Kidney glomerular epithelial cell (primary cell): Measurements from ENCODE around the gene VARS2.
"Not testable (repeated sequence)": the region's sequence is repeated elsewhere in the genome, so short reads cannot be mapped to it uniquely, and the experiment has no call there.

ENCODE experiments used
- DNase-seq: peaks from one replicate; lab custom pipeline; 2025; lab: John Stamatoyannopoulos, UW

VARS2 gene

DNA sequence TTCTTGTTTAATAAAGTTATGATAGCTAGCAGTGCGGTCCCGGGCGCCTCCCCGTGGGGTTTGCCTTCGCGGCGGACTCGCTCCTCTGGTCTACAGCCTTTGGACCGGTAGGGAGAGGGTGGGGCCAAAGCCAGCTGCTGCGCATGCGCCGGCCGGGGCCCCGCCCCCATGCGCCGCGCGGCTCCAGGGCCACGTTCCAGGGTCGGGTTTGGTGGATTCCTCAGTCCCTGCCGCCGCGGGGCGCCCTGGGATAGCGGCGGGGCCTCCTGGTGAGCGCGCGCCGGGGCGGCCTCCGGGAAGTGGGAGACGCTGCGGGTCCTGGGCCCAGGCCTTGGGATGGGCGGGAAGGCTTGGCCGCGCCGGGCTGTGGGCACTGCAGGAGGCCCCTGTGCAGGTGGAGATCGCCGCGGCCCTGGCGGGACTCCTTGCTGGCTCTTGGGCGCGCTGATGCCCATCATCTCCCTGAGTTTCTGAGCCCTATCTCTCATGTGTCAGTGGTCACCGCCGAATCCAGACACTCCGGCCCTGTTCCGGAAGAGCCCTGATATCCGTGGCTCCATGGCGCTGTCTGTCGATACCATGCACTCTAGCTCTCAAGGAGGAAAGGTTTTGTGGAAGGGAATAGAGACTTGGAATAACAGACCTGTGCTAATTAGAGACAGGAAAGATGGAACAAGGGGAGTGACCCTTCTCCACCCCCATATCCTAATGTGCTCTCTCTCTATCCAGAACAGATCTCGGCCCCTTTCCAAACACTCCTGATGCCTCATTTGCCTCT, at the start of gene VARS2:
TSS of gene VARS2 (plus strand) at position 163 of the 778 bp plus-strand sequence. CDS start at position 762, 599 bp downstream.
- peak; percentile 83 for DNase-seq

DNA sequence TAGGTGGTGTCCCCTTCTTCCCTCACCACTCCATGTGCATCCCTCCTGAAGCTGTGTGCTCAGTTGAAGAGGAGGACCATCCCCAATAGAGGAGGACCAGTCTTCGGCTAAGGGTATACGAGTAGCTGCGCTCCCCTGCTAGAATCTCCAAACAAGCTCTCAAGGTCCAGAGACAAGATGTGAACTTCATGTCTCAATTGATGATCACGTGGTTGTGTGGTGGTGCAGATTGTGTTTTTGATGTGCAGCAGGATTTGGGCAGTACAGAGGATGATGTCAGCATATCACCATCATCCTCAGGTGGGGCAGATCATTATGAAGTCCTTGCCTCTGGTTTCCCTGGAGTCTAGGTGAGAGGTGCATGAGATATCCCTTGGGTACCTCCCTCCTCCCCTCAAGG, 49.7 kb upstream of the VARS2 start:
- no peak for DNase-seq

DNA sequence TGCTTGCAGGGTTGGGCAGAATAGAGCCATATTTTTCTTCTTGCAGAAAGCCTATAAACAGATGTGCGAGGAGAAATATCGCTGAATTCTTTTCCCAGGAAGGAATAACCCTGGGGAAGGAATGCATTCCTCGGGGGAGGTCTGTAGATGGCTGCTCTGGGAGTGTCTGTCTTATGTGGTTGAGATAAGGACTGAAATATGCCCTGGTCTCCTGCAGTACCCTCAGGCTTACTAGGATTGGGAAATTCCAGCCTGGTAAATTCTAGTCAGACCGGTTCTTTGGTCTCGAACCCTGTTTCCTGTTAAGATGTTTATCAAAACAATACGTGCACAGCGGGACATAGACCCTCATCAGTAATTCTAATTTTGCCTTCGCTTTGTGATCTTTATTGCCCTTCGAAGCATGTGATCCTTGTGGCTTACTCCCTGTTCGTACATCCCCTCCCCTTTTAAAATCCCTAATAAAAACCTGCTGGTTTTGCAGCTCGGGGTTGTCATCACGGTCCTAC, 44.7 kb upstream of the VARS2 start:
- not testable (repeated sequence) for DNase-seq

GRCh38 chr6:30870546-30870945, 43.5 kb upstream of the VARS2 start:
- DNase-seq, result no peak

- DNase-seq, result no peak
Measured at GRCh38 chr6:30871592-30872183, 42.4 kb upstream of the VARS2 start.

DNA sequence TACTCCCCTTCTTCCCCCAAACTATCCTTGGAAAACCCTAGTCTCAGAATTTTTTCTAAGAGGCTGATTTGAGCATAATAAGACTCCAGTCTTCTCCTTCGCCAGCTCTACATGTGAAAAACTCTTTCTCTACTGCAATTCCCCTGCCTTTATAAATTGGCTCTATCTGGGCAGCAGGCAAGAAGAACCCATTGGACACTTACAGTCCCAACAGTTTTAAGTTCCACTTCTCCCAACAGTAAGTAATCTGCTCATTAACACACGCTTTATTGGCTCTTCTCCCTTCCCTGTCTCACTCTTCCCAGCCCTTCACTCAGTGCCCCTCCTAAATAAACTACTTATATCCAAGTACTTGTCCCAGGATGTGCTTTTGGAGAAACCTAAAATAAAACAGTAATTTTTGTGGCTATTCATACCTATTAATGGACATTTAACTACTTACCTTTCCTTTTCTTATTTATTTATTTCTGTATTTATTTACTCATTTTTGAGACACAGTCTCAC, 40.8 kb upstream of the VARS2 start:
- DNase-seq, result no peak

- DNase-seq, result not testable (repeated sequence)
Measured at GRCh38 chr6:30873795-30874194, 40.2 kb upstream of the VARS2 start.

GRCh38 chr6:30875244-30876038, 38.6 kb upstream of the VARS2 start:
- no peak for DNase-seq

DNA sequence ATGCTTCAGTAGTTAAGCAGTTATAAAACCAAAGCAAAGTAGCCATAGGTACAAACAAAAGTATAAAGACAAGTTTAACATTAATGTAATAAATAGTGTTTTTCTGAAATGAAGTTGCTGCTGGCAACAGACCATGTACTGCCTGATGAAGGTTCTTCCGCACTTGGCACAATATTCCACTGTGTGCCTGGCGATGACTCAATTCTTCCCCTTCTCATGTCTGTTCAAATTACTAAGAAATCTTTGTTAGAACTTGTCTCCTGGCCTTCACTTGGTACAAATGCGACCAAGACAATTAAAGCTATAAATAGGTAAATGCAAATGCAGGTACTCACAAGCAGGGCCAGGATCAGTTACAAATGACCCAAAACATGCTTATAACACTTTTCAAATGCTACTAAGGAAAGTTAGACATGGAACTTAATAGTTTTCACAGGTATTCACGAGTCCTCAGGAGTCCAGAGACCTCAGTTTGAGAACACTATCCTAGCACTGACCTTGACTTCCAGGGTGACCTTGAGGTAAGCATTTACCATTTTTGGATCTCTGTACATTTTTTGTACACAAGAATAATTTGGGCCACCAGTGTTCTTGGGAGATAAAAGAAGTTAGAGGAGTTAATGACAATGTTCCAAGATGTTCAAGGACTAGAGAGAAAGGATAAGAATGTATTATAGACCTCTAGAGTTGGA, 37.9 kb upstream of the VARS2 start:
- DNase-seq, result peak; percentile 18

DNA sequence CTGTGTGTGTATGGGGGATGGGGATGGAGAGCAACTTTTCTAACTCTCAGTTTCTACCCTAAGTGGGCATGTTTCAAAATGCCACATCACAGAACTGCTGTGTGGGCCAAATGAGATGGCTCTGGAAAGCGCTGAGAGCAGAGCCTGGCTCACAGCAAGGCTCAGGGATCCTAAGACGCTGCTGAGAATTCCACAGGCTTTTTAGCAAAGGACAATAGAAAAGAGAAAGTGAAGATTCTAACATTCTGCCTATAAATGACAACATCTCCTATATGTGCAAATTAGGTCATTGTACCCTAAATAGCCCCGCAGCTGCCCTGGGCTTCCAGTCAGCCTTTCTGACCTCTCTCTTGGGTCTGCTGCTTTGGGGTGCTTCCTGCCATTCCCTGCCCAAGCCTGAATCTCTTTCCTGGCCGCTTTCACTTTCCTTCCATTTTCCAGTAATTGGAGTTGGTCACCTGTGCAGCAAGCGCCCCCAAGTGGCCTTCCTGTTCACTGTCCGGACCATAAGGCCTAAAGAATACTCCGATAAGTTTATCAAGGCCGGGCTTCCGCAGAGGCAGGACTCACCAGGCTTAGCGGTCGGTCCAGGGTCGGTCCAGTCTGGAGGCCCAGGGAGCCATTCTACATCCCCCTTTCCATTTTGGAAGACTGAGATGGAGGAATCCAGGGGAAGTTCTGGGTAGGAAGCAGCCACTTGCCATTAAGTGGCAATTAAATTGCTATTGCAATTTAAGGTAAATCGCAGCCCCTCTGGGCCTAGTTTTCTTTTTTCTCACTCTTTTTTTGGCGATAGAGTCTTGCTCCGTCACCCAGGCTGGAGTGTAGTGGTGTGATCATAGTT, 36.4 kb upstream of the VARS2 start:
- peak; percentile 68 for DNase-seq

- DNase-seq, result no peak
Measured at GRCh38 chr6:30879684-30880427, 34.2 kb upstream of the VARS2 start.

DNA sequence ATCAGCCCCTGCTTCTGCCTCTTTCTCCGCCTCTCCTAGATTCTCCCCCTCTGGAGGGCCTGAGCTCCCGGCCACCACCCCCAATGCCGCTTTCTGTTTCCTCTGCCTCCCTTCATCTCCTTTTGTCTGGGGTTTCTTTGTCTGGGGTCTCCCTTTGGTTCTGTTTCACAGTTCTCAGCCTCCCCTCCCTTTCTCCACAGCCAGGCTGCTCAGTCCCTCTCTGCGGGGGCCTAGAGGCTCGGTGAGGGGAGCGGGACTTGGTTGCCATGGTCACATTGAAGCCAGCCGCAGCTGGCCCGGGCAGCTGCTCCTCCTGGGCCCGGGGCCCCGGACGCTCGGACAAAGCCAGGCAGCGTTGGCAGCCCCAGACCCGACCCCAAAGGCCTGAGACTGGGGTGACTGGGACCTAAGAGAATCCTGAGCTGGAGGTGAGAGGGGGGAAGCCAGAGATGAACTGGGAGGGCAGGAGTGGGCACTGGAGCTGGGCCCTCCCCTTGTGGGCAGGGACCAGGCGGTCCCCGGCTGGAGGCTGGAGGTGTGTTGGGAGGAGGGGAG, 33.3 kb upstream of the VARS2 start:
- DNase-seq, result no peak

- no peak for DNase-seq
Measured at GRCh38 chr6:30881392-30882203, 32.4 kb upstream of the VARS2 start.

DNA sequence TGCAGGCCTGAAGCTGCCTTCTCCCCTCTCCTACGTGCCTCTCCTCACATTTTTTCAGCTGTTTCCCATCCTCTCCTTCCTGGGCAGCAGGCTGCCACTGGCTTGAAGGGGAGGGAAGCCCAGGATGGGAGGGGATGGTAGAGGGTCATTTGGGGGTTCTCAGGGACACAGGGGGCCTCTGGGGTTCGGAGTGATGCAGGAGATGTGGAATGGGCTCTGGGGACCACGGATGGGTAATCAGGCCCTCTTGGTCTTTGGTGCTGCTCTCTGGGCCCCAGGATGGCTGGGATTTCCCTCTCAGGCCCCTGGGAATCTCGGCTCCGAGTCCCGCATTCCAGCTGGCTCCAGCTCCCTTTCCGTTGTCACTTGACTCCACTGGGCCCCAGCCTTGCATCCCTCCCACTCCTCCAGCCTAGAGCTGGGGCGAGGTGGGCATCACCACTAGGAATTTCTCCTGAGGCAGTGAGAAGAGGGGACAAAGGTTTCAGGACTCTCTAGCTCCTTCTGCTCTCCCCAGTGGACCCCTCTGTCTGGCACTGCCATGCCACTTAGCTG, 31.8 kb upstream of the VARS2 start:
- DNase-seq, result no peak

GRCh38 chr6:30882759-30883684, 31.0 kb upstream of the VARS2 start:
- DNase-seq, result peak; percentile 64

DNA sequence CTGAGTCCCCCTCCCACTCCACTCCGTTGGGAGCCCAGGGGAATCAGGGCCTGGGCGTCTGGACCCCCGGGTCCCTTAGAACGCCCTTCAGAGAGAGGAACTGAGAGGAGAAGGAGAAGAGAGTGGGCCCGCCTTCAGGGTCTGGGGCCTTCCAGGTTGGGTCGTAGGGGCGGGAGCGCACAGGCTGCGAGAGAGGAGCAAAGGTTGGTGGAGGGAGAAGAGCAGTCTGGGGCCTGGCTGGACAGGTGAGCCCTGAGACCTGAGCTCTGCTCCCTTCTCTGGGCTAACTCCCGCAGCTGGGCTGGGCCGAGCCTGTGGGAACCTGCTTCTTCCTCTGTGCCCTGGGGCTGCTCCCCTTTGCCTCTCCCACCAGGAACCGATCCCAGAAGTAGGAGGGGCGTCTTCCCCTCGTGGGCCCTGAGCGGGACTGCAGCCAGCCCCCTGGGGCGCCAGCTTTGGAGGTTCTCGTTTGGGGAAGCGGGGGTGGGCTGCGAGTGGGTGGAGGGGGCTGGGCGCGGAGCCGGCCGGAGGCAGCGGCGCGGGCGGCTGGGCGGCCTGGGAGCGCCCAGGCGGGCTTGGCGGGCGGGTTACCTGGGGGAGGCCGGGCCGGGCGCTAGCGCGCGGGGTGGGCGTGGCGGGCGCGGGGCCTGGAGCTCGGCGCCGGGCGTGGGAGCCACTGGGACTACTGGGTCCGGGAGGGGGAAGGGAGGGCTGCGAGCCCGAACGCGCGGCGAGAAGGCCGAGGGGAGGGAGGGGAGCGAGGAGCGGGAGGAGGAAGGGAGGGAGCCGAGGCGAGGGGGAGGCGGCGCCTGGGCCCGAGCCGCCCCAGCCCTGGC, 30.1 kb upstream of the VARS2 start, which contains the start of gene DDR1:
TSS of gene DDR1 (plus strand) at position 835 of the 836 bp plus-strand sequence. CDS start 4,211 bp downstream, outside the sequence.
- DNase-seq, result peak; percentile 35
